Lower leg skin (tissue), 3 donors: ENCODE measurements around the gene RILPL2.

Experiments used
- CTCF ChIP-seq, 3 donors: fragments of 450-650 bp; IDR thresholded peaks; one replicate each; pipeline ENCODE4 v1.5.1; 2016; ENCODE audit warnings: antibody characterized with exemption in 3 of 3, mild to moderate bottlenecking in 3 of 3, moderate library complexity in 2 of 3
- POLR2A ChIP-seq, 2 donors: fragments of 450-650 bp; IDR thresholded peaks; one replicate each; pipeline ENCODE4 v1.6.1; 2016 to 2017; ENCODE audit warnings: antibody characterized with exemption in 2 of 2, mild to moderate bottlenecking in 1 of 2, moderate library complexity in 1 of 2

- TF ChIP-seq CTCF (IDR thresholded peaks at IDR 0.05) (no peak), POLR2A (IDR thresholded peaks at IDR 0.05) (no peak)
These were observed 38.3 kb downstream of the RILPL2 start for GRCh38 chr12:123398177-123398549.
